Mesendoderm (in vitro differentiated cells): ENCODE data around the gene BEST2.
A peak's percentile ranks its signal among the peaks of the same experiment; 100 is the strongest.

ENCODE experiments used
- DNase-seq: peaks from one replicate; pipeline ENCODE4 v3.0.0; 2013
- H2AK5ac ChIP-seq: 2 replicates; pipeline ENCODE4 v1.6.1; 2013; ENCODE audit warnings: low read length, inconsistent platforms
- H2BK120ac ChIP-seq: 2 replicates; pipeline ENCODE4 v1.6.1; 2013; ENCODE audit warnings: low read depth, mild to moderate bottlenecking, low read length, moderate library complexity, mixed read lengths
- H2BK15ac ChIP-seq: replicated peaks from 2 replicates; pipeline ENCODE4 v1.6.1; 2013; ENCODE audit warnings: low read depth, mild to moderate bottlenecking, moderate library complexity
- H2BK5ac ChIP-seq: 2 replicates; pipeline ENCODE4 v1.6.1; 2013; ENCODE audit warnings: low read length, inconsistent platforms
- H3K18ac ChIP-seq: 2 replicates; pipeline ENCODE4 v1.6.1; 2013; ENCODE audit warnings: mild to moderate bottlenecking, low read length, mixed read lengths
- H3K23ac ChIP-seq: one replicate; pipeline ENCODE4 v1.6.1; 2013; ENCODE audit warnings: low read length
- H3K27ac ChIP-seq: 2 replicates; pipeline ENCODE4 v1.5.1; 2013; ENCODE audit warnings: low read depth, mild to moderate bottlenecking, inconsistent platforms, low read length, moderate library complexity
- H3K27me3 ChIP-seq: 2 replicates; pipeline ENCODE4 v1.6.1; 2013; ENCODE audit warnings: low read length, control low read depth, mild to moderate bottlenecking, inconsistent platforms; ENCODE audit not compliant: insufficient read depth, poor library complexity
- H3K36me3 ChIP-seq: 2 replicates; pipeline ENCODE4 v1.6.1; 2013; ENCODE audit warnings: low read length, inconsistent platforms; ENCODE audit not compliant: control insufficient read depth, insufficient read depth
- H3K4ac ChIP-seq: one replicate; pipeline ENCODE4 v1.6.1; 2013; ENCODE audit warnings: low read depth, mild to moderate bottlenecking, low read length, moderate library complexity
- H3K4me1 ChIP-seq: 2 replicates; pipeline ENCODE4 v1.6.1; 2013; ENCODE audit warnings: low read depth, low read length, inconsistent platforms; ENCODE audit not compliant: control insufficient read depth
- H3K4me2 ChIP-seq: 2 replicates; pipeline ENCODE4 v1.6.1; 2013; ENCODE audit warnings: low read length
- H3K4me3 ChIP-seq: 2 replicates; pipeline ENCODE4 v1.5.1; 2013; ENCODE audit warnings: mild to moderate bottlenecking, low read length
- H3K56ac ChIP-seq: one replicate; pipeline ENCODE4 v1.6.1; 2013; ENCODE audit warnings: low read length
- H3K79me1 ChIP-seq: 2 replicates; pipeline ENCODE4 v1.6.1; 2013; ENCODE audit warnings: low read length, inconsistent platforms
- H3K79me2 ChIP-seq: 2 replicates; pipeline ENCODE4 v1.6.1; 2013; ENCODE audit warnings: mild to moderate bottlenecking, low read length; ENCODE audit not compliant: control insufficient read depth, insufficient read depth
- H3K9ac ChIP-seq: 2 replicates; pipeline ENCODE4 v1.6.1; 2013; ENCODE audit warnings: low read length, inconsistent platforms
- H4K5ac ChIP-seq: one replicate; pipeline ENCODE4 v1.6.1; 2013; ENCODE audit warnings: low read length
- H4K8ac ChIP-seq: one replicate; pipeline ENCODE4 v1.6.1; 2013; ENCODE audit warnings: low read depth, mild to moderate bottlenecking, control low read depth, low read length, moderate library complexity
- WGBS: extraction: QIAGEN DNeasy Blood & Tissue Kit; methylation state at CpG from one replicate; pipeline ENCODE4 v1.1.7; 2013; ENCODE audit warnings: low lambda C conversion rate, missing lambda C conversion rate; ENCODE audit not compliant: insufficient coverage; ENCODE audit errors: extremely low coverage; 5-methylcytosine and 5-hydroxymethylcytosine counted together

Gene BEST2

DNA sequence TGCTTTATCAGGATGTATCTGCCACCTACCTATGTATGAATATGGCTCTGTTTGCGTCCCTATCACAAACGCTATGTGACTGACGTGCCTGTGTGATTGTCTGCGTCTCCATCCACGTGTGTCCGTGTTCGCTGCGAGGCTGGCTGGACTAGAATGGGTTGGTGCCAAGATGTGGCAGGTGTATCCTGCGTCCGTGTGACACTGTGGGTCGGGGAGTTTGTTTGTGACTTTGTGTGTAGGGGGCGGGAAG lies 30.5 kb downstream of the BEST2 start:
- WGBS: no CpG with 5 or more reads among the region's 12 CpGs
- Histone ChIP-seq H3K56ac (peak overlapping the region; percentile 82), H2BK120ac (no peak overlapping the region), H3K4me1 (peaks cover 12% of the 10 kb centered on the region), H4K8ac (no peak overlapping the region), H3K79me1 (no peaks in the 10 kb centered on the region), H3K23ac (no peak overlapping the region), H2BK5ac (no peak overlapping the region), H3K18ac (no peak overlapping the region), H3K4me3 (no peak overlapping the region), H3K4ac (no peak overlapping the region), H4K5ac (no peak overlapping the region), H3K36me3 (no peaks in the 10 kb centered on the region), H3K27ac (no peak overlapping the region), H3K9ac (peak overlapping the region; percentile 77), H3K27me3 (no peaks in the 10 kb centered on the region), H2AK5ac (no peak overlapping the region), H2BK15ac (no peak overlapping the region), H3K4me2 (peak overlapping the region; percentile 83), H3K79me2 (no peaks in the 10 kb centered on the region)
- DNase-seq: no peak

DNA sequence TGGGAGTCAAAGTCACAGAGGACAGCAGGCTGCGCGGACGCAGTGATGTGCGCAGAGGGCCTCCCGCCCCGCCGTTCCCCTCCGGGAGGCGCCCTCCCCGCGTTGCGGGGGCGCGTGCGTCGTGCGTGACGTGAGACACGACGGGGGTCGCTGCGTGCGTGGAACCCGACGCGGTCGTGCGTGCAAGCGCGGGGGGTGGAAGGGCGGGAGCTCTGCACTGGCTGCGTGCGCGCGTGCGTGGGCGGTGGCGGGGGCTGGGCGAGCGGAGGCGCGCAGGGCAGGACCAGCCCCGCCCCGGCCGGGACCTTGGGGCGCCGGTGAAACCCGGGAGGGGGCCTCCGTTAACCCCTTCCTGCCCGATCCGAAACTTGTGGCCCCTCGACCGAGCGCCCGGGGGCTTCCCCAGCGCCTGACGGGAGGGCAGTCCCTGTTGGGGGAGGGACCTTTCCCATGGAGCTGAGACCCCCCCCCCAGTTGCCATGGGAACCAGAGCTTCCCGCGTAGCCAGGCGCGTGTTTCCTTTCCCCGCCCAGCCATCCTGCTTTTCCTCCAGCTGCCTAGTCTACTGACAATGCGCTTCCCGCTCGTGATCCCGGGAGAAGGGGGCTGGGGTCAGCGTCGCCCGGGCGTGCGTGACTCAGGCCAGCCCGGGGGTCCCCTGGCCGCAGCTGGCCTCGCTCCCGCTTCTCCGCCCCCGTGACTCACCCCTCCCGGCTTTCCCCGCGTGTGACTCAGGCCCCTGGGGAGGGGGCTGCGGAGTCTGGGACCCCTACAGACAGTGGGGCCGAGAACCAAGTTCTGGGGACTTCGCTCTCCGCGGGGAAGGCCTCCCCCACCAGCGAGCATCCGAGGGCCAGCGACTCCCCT lies 31.1 kb downstream of the BEST2 start:
- Histone ChIP-seq H3K79me1 (no peaks in the 10 kb centered on the region), H2BK5ac (no peak overlapping the region), H3K18ac (peak overlapping the region; percentile 69), H3K27ac (peak overlapping the region; percentile 43), H4K8ac (no peak overlapping the region), H3K4me2 (peak overlapping the region; percentile 83), H3K4ac (peak overlapping the region; percentile 89), H3K56ac (peak overlapping the region; percentile 82), H3K27me3 (no peaks in the 10 kb centered on the region), H2AK5ac (no peak overlapping the region), H2BK15ac (no peak overlapping the region), H4K5ac (no peak overlapping the region), H3K4me1 (peaks cover 12% of the 10 kb centered on the region), H3K79me2 (no peaks in the 10 kb centered on the region), H3K9ac (peak overlapping the region; percentile 77), H3K36me3 (no peaks in the 10 kb centered on the region), H3K4me3 (peak overlapping the region; percentile 39), H2BK120ac (no peak overlapping the region), H3K23ac (no peak overlapping the region)
- DNase-seq: peak; percentile 67
- WGBS: no CpG with 5 or more reads among the region's 88 CpGs

DNA sequence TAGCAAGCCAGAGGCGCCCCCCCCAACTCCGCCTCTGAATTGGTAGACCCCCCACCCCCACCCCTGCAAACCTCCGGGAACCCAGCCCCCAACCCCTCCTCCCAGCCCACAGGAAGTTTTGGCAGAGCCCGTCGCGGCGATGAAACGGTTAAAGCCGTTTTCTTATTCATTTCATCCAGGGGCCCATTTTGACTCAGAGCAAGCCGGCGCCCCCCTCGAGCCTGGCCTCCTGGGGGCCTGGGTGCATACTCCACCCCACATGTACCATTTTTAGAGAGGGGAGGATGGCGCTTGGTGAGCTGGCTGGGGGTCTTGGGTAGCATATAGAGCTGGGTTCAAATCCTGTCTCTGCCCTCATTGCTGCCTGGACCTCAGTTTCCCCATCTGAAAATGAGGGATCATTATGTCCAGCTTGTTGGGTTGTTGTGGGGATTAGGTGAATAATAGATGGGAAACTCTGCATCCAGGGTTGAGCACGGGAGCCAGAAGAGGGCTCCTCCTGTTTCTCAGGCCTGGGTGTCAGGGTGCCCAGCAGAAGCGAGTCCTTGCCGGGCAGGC lies 31.8 kb downstream of the BEST2 start:
- no peak overlapping the region for H3K23ac ChIP-seq
- no peak overlapping the region for H4K8ac ChIP-seq
- H3K4me3 ChIP-seq: no peak overlapping the region
- peaks cover 13% of the 10 kb centered on the region for H3K4me1 ChIP-seq
- H4K5ac ChIP-seq: no peak overlapping the region
- H2BK5ac ChIP-seq: no peak overlapping the region
- no CpG with 5 or more reads among the region's 16 CpGs for WGBS
- peak overlapping the region; percentile 22 for H3K4me2 ChIP-seq
- peak overlapping the region; percentile 89 for H3K4ac ChIP-seq
- H3K27me3 ChIP-seq: no peaks in the 10 kb centered on the region
- H3K79me1 ChIP-seq: no peaks in the 10 kb centered on the region
- H3K9ac ChIP-seq: peak overlapping the region; percentile 77
- no peaks in the 10 kb centered on the region for H3K36me3 ChIP-seq
- peak overlapping the region; percentile 82 for H3K56ac ChIP-seq
- no peak overlapping the region for H2BK120ac ChIP-seq
- H3K79me2 ChIP-seq: no peaks in the 10 kb centered on the region
- H2BK15ac ChIP-seq: no peak overlapping the region
- peak overlapping the region; percentile 82 for H2AK5ac ChIP-seq
- peak overlapping the region; percentile 11 for H3K27ac ChIP-seq
- no peak for DNase-seq
- peak overlapping the region; percentile 69 for H3K18ac ChIP-seq

DNA sequence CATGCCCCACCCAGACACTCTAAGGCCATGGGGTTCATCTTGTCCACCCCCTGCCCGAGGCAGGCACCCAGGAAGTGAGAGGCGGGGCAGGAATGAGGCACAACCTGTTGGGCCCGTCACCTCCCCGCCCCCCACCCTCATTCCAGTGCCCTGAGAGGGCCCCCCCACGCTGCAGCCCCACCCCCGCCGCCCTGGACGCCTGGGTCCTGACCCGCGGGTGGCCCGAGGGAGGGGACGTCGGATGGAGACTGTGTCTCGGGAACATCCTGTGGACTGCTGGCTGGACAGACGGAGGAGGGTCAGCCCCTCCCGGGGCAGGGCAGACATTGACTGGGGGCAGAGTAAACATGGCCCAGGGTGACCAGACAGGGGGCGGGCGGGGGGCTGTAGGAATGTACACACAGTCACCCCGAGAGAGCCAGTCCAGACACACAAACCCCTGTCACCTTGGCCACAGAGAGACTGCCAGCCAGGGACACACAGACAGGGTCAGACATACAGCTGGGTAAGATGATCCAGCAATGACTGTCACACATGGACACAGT lies 32.3 kb downstream of the BEST2 start:
- Histone ChIP-seq H3K4me1 (peaks cover 14% of the 10 kb centered on the region), H2BK5ac (no peak overlapping the region), H2BK15ac (no peak overlapping the region), H3K4ac (peak overlapping the region; percentile 10), H3K27me3 (no peaks in the 10 kb centered on the region), H3K18ac (peak overlapping the region; percentile 46), H3K56ac (peak overlapping the region; percentile 77), H3K4me2 (no peak overlapping the region), H3K9ac (peak overlapping the region; percentile 55), H4K8ac (no peak overlapping the region), H2BK120ac (no peak overlapping the region), H3K27ac (no peak overlapping the region), H3K4me3 (no peak overlapping the region), H3K23ac (no peak overlapping the region), H3K36me3 (no peaks in the 10 kb centered on the region), H3K79me2 (no peaks in the 10 kb centered on the region), H2AK5ac (peak overlapping the region; percentile 82), H4K5ac (no peak overlapping the region), H3K79me1 (no peaks in the 10 kb centered on the region)
- no peak for DNase-seq
- WGBS: no CpG with 5 or more reads among the region's 19 CpGs

DNA sequence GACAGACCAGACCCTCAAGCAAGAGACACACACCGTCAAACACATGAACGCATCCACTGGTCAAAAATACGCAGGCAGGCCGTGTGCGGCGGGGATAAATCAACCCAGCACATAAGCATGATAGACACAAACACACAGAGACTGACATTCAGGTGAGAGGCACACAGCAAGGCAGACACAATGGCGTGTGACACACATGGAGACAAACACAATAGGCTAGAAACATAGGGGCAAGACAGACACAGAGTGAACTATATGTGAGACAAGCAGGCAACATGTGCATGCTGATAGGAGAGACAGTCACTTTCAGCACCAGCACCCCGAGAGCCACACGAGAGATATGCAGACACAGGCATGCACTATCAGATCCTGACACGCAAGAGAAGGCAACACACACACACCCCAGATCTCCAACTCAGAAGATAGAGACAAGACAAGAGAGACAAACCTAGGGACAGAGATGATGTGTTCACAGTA lies 32.8 kb downstream of the BEST2 start:
- Histone ChIP-seq H2BK120ac (no peak overlapping the region), H3K36me3 (no peaks in the 10 kb centered on the region), H3K56ac (peak overlapping the region; percentile 77), H3K9ac (no peak overlapping the region), H3K79me2 (no peaks in the 10 kb centered on the region), H3K79me1 (no peaks in the 10 kb centered on the region), H3K4me2 (no peak overlapping the region), H3K18ac (no peak overlapping the region), H3K23ac (no peak overlapping the region), H4K8ac (no peak overlapping the region), H3K27me3 (no peaks in the 10 kb centered on the region), H2BK15ac (no peak overlapping the region), H3K4ac (no peak overlapping the region), H2AK5ac (peak overlapping the region; percentile 82), H3K4me3 (no peak overlapping the region), H3K27ac (no peak overlapping the region), H3K4me1 (peaks cover 13% of the 10 kb centered on the region), H4K5ac (no peak overlapping the region), H2BK5ac (peak overlapping the region; percentile 46)
- no peak for DNase-seq
- no CpG with 5 or more reads among the region's 10 CpGs for WGBS
